Liver (tissue), 2 donors: Measurements from ENCODE around the gene P2RX7.

ENCODE experiments used
- HNF4A ChIP-seq, 2 donors: conservative IDR thresholded peaks; 2 replicates each; pipeline ENCODE4 v1.6.1; 2016; ENCODE audit warnings: antibody characterized with exemption in 2 of 2, mild to moderate bottlenecking in 2 of 2
- RAD21 ChIP-seq, 2 donors: IDR thresholded peaks; 2 replicates each; pipeline ENCODE4 v1.6.1; 2016; ENCODE audit warnings: antibody characterized with exemption in 2 of 2, mild to moderate bottlenecking in 2 of 2
- donor health status: healthy.

GRCh38 chr12:121223292-121224285, 90.9 kb downstream of the P2RX7 start:
- peak; percentile 76 to 83 for TF ChIP-seq RAD21 (IDR thresholded peaks at IDR 0.05)
- no peak for TF ChIP-seq HNF4A (conservative IDR thresholded peaks at IDR 0.05)
